Hematopoietic multipotent progenitor cell treated with erythropoietin and hydrocortisone succinate and interleukin-3 and kit ligand, for 8 days (in vitro differentiated cells): ENCODE measurements around the gene HAVCR2.
A peak's percentile ranks its signal among the peaks of the same experiment; 100 is the strongest.

Experiments
- DNase-seq: peaks from one replicate; pipeline ENCODE4 v3.0.0-alpha.2; 2015

HAVCR2 gene

DNA sequence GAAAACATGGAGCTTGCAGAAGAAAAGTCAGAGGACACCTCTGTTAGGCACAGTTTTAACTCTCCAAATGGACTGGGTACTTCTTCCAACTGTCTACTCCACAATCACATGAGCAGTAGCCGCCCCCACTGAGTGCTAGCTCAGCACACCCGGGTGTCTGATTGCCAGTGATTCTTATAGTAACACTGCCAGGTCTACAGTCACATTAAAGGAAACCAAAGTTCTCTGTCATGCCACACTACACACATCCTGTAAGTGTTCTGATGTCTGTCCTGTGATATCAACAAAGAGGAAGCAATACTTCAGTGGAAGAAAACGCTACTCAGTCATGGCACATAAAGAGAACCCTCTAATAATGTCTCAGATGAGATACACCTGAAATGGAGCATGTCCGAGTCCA is at the start of gene HAVCR2:
TSS of gene HAVCR2 (minus strand) at position 69 of the 400 bp plus-strand sequence. CDS start at position 8, 61 bp downstream.
- peak; percentile 48 for DNase-seq

DNA sequence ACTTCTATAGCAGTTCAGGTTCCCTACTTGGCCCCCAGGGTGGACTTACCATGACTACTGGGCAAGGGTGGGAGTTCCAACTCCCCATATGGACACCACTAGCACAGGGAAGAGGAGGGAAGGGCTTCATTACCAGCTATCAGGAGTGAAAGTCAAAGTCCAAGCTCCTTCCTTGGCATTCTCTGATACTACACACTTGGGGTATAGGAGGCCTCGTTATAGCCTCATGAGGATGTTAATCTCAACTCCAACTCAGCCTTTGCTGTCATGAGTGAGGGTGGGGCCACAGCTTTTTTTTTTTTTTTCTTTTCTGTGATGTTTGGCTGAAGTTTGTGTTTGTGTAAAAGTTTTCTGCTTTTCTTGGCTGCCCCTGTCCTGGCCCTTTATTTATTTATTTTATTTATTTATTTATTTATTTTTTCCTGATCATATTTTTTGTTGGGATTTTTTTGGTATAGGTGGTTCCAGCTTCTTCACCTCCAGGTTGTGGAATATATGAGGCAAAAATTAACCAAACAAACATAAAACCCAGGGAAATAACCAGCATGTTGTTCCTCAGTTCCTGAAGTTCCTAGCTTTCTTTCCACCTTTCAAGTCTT is 48.5 kb upstream of the HAVCR2 start:
- DNase-seq = no peak

DNA sequence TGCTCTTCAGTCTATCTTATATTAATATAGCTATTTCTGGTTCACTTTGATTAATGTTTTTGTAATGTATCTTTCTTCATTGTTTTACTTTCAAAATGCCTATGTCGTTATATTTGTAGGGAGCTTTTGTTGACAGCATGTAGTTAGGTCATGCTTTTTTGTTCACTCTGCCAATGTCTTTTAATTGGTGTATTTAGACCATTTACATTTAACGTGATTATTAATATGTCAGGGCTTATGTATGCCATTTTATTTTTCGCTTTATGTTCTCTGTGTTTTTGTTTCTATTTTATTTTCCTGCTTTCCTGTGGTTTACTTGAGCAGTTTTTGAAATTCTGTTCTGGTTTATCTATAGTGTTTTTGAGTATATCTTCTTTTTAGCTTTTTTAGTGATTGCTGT is 46.5 kb upstream of the HAVCR2 start:
- DNase-seq = no peak

DNA sequence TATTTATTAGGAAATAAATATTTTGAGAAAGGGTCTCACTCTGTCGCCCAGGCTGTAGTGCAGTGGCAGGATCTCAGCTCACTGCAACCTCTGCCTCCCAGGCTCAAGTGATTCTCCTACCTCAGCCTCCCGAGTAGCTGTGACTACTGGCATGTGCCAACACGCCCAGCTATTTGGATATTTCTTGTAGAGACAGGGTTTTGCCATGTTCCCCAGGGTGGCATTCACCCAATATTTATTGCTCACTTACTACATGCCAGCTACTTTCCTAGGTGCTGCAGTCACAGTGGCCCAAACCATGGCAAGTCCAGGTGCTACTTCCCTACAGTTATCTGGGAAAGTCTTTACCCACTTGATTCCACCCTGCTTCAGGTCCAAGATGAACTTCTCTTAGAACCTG is 42.2 kb upstream of the HAVCR2 start:
- DNase-seq = no peak

DNA sequence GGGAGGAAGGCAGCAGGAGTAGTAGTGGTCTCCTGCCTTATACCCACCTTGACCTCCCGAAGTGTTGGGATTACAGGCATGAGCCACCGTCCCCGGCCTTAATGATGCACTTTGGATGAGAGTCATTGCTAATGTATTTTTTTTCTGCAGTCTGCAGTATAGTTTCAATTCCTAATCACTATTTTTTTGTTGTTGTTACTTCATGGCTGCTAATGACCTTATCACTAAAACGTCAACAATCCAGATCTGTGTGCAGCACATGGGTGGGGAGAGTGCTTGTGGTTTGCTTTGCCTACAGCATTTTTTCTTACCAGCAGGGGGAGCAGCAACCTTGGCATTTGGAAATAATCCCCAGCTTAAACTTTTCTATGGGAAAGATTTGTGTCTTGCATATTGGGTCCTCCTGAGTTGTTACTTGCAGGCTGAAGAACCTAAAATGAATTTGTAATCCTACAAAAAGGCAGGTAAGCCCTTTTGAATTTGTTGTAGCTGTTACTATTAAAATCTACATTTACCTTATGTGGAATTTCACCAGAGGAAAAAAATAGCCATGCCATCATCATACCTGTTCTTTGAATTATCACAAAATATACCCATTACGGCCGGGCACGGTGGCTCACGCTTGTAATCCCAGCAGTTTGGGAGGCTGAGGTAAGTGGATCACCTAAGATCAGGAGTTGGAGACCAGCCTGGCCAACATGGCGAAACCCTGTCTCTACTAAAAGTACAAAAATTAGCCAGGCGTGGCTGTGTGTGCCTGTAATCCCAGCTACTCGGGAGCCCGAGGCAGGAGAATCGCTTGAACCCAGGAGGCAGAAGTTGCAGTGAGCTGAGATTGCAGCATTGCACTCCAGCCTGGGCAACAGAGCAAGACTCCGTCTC is 40.1 kb upstream of the HAVCR2 start:
- DNase-seq = peak; percentile 92

DNA sequence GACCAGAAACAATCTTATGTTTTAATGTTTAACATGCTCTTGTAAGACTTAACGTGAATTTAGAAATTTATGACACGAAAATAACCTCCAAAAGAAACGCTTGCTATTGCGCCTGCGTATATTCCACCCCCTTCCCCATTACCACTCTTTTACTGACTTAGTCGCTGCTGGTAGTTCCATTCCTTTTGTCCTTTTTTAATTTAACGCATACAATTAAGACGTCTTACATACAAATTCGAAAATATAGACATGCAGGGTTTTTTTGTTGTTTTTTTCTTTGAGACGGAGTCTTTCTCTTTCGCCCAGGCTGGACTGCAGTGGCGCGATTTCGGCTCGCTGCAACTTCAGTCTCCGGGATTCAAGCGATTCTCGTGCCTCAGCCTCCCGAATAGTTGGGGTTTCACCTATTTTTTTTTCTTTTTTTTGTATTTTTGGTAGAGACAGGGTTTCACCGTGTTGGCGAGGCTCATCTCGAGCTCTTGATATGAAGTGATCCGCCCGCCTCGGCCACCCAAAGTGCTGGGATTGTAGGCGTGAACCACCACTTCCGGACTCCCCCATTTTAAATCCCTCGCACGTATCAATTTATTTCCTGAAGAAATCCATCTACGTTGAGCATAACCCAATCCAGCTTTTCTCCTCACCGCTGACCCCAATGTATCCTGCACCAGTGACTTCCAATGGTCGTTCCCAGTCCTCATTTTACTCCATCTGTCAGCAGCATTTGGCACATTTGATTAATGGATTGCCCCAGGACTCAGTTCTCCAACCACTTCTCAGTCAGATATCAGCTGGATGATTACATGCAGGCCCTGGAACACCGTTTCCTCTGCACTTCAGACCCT is 34.5 kb upstream of the HAVCR2 start:
- peak; percentile 74 for DNase-seq

DNA sequence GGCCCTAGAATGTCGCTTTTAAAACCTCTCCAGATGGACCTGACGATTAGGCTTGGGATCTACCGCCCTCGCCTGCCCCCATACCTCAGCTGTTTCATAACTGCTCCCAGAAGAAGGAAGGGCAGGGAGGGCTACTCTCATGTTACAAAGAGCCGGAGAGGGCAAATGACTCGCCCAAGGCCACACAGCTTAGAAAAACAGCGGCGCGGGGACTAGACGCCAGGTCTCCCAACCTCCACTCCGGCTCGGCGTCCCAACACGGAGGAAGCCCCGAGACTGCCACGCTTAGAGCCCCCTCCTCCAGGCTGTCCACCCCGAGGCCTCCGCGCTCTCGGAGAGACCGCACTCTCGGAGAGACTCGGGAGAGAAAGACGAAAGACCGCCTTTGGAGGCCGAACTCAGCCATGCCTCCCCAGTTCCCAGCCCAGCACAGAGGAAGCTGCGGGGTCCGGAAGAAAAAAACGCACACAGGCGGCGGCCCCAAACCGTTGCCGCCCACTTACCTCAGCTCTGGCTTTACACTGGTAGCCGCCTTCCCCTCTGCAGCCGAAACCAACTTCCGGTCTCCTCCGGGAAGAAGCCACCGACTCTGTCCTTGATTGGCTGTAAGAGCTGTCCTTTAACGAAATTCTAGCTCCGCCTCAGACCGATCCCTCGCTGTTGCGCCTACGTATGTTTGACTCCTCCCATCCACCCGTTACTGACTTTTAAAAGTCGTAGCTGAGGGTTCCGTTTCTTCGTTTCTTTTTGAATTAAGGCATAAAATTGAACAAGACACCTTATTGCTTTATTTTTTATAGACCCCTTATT is 33.7 kb upstream of the HAVCR2 start, which contains the start of gene MED7:
TSS of gene MED7 (minus strand) at position 549 of the 810 bp plus-strand sequence. CDS start 3,434 bp downstream, outside the sequence.
- peak; percentile 99 for DNase-seq

DNA sequence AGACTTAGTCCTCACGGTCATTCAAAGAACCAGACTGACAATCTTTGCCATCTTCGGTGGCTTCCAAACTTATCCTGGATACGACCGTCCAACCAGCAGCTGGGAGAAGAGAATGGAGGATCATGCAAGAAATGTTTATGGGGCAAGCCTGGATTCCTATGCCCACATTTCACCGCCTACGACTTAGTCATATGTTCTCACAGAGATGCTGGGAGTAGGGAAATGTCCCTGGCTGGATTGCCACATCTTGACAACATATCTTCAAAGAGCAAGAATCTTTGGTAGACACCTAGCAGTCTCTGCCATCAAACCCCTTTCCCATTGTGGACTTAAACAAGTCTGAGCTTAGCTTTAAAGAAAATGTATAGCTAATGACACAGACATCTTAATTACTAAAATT is 28.8 kb upstream of the HAVCR2 start:
- DNase-seq = no peak

DNA sequence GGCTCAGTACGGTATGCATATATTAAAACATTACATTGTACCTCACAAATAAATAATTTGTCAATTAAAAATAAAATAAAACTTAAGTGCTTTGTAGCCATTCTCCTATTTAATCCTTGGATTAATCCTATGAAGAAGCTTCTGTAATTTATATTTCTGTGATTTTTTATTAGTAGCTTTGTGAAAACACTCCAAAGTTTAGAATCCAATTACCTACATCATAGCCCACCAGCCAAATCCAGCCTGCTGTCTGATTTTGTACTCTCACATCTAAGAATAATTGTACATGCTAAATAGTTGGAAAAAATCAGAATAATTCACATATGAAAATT is 23.4 kb upstream of the HAVCR2 start:
- no peak for DNase-seq

DNA sequence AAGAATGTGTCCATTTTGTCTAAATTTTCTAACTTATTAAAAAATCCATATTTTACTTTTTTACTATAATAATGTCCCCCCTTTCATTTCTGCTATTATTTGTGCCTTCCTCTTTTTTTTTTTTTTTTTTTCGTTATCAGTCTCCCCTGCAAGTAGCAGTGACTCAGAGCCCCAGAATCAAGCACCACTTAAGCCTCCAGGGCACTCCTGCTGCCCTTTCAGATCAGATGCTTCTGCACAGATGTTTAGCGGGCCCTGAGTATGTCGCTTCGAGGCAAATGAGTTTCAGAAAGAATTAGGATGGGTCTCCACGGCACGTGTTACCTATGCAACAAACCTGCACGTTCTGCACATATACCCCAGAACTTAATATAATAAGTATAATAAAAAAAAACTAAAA is 22.1 kb upstream of the HAVCR2 start:
- DNase-seq = peak; percentile 84

DNA sequence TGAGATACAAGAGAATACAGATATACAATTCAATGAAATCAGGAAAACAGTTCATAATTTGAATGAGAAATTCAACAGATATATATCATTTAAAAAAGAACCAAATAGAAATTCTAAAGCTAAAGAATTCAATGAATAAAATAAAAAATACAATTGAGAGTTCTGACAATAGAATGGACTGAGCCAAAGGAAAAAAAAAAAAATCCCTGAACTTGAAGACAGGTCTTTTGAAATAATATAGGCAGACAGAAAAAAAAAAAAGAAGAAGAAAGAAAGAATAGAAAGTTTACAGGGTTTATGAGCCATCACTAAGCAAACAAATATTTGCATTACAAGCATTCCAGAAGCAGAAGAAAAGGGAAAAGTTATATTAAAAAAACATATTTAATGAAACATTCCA is 12.9 kb upstream of the HAVCR2 start:
- no peak for DNase-seq

DNA sequence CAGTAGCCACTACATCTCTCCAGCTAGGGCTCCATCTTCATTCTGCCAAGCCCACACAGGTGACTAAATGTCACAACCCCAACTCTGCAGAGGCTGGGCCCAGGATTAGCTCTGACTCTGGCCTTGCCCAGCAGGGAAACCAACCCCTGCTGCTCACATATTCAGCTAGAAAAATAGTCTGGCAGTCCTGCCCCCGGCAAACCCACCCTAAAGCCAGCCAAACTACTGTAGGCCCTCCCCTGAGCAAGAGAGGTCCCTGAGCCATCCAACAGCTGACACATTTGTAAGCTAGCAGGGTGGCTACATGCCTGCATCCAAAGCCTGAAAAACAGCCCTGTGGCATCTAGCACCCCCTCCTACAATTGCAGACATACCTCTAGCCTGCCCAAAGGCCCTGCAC is 11.3 kb upstream of the HAVCR2 start:
- no peak for DNase-seq

DNA sequence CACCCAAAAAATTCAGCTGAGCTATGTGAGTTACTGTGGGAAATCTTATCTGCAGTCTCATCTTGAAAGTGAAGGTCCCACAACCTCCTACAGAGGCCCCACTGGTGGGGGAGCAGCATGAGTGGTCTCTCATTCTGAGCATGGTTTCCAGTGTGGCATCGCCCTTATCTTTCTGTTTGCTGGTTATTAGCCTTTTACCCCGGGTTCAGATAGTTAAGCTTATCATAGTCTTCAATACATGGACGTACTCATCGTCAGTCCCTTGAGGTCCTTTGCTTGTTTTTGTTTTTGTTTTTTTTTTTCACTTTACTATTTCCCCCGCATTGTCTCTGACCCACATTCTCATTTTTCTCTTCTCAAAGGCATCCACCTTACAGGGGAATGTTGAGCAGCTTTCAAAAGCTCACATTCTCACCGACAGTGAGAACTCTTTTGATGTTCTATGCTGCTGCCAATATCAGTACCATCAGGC is 7.7 kb upstream of the HAVCR2 start:
- peak; percentile 77 for DNase-seq

DNA sequence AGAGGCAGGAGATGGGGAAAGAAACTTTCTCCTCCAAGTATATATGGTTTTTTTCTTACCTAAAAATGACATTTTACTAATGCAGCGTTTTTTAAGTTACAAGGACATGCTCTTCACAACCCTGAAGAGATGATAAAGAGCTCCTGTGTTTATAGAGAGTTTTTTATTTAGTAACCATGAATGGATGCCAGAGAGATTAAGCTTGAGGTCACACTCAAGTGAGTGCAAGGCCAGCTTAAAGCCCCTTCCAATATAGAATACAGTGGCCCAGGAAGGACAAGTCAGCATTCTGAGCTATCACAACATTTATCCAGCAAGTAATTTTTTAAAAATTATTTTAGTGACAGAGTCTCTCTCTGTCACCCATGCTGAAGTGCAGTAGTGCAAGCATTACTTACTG is 6.7 kb upstream of the HAVCR2 start:
- peak; percentile 46 for DNase-seq

DNA sequence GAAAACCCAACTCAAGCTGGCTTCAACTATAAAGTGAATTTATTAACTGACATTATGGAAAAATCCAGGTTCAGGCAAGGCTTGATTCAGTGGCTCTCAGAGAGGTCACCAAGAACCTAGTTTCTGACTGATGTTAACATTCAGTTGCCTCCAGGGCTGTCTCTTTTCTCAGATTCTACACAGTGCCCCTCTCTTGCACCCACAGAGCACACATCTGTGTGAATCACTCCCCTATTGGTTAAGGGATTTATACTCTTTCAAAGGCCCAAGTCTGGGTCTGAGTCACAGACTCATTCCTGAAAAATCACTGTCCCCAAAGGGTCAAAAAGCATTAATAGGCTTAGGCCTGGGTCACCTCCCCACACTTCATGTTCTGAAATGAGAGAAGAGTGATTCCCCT is 6.2 kb upstream of the HAVCR2 start:
- DNase-seq = no peak

DNA sequence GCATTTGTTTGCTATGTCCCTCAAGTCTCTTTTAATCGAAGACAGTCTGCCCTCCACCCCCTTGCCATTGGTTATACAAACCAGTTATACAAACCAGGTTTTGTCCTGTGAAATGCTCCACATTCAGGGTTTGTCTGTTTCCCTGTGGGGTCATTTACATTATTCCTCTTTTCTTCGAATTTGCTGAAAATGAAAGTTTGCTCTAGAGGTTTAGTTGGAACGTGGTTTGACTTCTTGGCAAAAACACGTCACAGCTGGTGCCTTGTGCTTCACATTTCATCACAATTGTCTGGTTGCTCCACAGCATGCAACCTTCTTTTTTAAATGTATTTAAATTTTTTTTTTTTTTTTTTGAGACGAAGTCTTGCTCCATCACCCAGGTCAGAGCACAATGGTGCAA is 4.2 kb upstream of the HAVCR2 start:
- DNase-seq = no peak

DNA sequence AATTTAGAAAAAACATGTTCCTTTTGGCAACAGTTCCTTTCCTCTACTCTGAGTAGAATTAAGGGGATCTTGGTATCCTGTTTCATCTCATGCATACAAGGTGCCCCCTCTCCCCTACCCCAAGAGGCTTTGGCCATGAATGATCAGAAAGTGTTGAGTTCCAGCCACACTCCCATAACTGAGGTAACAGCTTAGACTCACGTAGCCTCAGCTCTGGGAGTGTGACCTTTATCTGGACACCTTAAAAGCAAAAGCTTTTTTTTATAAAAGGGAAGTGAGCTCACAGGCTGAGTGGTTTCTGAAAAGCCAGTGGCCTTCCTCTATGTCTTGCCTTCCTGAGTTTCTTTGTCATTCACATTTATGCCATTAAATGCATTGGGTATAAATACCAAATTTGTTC is 900 bp upstream of the HAVCR2 start:
- peak; percentile 30 for DNase-seq

DNA sequence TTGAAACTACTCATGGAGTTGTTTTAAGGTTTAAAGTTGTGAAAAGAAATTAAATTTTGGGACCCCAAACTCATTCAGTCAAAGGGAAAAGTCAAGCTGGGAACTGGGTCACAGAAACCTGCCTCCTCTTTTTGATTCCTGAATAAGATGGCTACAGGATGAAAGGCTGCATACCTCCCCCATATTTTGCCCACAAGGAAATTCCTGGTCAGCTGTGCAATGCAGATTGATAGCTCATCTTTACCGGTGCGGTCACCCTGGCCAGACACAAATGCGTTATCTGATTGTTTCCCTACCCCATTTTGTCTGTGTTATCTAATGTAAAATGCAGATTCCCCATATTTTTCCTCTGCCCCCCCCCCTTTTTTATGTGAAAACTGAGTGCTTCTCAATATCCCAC is 1.3 kb downstream of the HAVCR2 start:
- no peak for DNase-seq

DNA sequence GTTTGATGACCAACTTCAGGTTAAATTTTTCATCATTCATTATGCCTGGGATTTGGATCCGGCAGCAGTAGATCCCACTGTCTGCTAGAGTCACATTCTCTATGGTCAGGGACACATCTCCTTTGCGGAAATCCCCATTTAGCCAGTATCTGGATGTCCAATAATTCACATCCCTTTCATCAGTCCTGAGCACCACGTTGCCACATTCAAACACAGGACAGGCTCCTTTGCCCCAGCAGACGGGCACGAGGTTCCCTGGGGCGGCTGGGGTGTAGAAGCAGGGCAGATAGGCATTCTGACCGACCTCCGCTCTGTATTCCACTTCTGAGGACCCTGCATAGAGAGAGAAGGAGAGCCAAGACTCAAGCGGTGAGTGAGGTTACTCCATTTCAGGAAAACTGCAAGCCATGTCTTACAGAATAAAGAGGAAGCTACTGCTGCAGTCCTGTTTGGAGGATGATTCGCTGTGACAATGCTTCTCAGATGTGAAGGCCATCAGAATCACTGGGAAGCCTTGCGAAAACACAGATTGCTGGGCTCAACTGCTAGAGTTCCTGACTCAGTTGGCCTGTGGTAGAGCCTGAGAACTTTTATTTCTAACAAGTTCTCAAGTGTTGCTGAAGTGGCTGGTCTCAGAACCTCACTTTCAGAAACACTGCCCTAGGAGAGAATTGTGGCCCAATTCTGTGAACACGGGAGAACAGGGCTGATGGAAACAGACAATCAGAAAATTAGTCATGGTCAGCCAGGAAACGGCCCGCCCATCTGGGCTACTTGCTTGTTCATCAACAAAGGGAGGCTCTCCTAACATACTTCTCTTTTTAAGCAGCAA is 2.0 kb downstream of the HAVCR2 start:
- peak; percentile 34 for DNase-seq

DNA sequence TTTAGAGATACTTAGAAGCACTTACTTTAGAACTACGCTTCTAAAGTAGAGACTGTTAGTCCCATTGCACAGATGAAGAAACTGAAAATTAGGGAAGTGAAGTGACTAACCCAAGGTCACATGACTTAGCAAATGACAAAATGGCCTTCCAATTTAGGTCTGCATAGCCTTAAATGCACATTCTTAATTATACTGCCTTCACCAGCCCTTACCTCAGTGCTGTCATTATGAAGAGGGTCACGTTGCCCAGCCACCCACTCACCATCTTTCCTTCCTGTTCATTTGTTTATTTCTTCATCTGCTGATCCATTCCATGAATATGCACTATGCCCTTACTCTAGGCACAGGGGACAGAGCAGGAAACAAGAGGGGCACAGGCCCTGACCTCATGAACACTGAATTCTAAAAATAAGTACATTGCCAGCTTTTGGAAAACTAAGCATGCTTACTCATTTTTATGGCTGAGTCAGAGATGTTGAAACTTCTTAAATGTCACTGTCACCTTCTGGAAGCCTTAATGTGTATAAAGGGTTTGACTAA is 8.6 kb downstream of the HAVCR2 start:
- DNase-seq = no peak

DNA sequence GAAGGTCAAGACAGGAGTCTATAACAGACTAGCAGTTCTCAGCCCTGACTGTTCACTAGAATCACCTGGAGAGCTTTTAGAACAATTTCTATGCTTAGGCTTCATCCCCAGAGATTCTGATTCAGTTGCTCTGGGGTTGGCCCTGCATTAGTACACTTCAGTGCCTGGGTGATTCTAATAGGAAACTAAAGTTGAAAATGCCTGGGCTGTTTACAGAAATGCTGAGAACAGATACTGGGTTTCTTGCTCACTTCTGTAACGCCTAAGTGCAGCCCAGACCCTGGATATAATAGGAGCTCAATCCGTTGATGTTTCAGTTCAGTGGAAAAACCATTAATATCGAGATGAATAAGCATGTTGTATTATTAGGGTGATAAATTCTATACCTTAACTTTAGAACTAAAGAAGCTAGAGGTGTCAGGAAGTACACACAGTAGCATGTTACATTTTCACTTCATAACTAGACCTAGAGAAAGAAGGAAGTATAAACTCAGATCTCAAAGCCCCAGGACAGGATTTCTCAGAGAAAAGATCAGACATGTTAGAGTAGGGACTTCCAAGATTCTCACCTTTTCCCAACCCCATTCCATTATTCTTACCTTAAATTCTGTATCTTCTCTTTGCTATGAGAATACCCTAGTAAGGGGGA is 20.4 kb downstream of the HAVCR2 start:
- no peak for DNase-seq
